Adrenal gland (tissue), 12 donors: Measurements from ENCODE around the gene KCNH3. TPM values are rescaled to one million over a fixed set of nuclear protein-coding genes. Genes with fewer than 3 reads are reported as not detected.
"Not testable (repeated sequence)": the region's sequence is repeated elsewhere in the genome, so short reads cannot be mapped to it uniquely, and the experiment has no call there.

Experiments
- DNase-seq, 7 donors: peaks; one replicate each; pipeline ENCODE4 v3.0.0-alpha.2; 2019 to 2020
- H3K27ac ChIP-seq, 5 donors: fragments of 200-600 bp; sonication (generic) in 4 of 5; 1 replicate in 3 of 5; 2 replicates in 2 of 5; pipeline versions ENCODE4 v1.5.1 to v1.8.0; 2016 to 2020; ENCODE audit warnings: mild to moderate bottlenecking in 1 of 5
- H3K27me3 ChIP-seq: fragments of 200-600 bp; 2 replicates; pipeline ENCODE4 v1.8.0; 2021
- H3K36me3 ChIP-seq, 2 donors: fragments of 200-600 bp; replicated peaks in 1 of 2; 1 replicate in 1 of 2; 2 replicates in 1 of 2; pipeline versions ENCODE4 v1.5.1 to v1.8.0; 2018 to 2022
- H3K4me1 ChIP-seq, 2 donors: fragments of 200-600 bp; replicated peaks in 1 of 2; 1 replicate in 1 of 2; 2 replicates in 1 of 2; pipeline versions ENCODE4 v1.5.1 to v1.8.0; 2018 to 2021
- H3K4me3 ChIP-seq, 4 donors: fragments of 200-600 bp; sonication (generic) in 3 of 4; one replicate each; pipeline ENCODE4 v1.5.1; 2016 to 2018
- H3K9me3 ChIP-seq, 3 donors: fragments of 200-600 bp; sonication (generic) in 1 of 3; replicated peaks in 1 of 3; 1 replicate in 2 of 3; 2 replicates in 1 of 3; pipeline versions ENCODE4 v1.5.1 to v1.8.0; 2016 to 2021
- CTCF ChIP-seq, 6 experiments: fragments of 450-650 bp in 4 of 6; fragments of 200-600 bp in 2 of 6; sonication (generic) in 1 of 6; IDR thresholded peaks; 1 replicate in 5 of 6; 2 replicates in 1 of 6; pipeline versions ENCODE4 v1.5.1 to v1.8.0; 2016 to 2021; ENCODE audit warnings: antibody characterized with exemption in 6 of 6, mild to moderate bottlenecking in 2 of 6, moderate library complexity in 1 of 6
- POLR2A ChIP-seq, 2 donors: fragments of 450-650 bp; IDR thresholded peaks; one replicate each; pipeline ENCODE4 v1.6.1; 2017; ENCODE audit warnings: antibody characterized with exemption in 2 of 2, mild to moderate bottlenecking in 2 of 2, moderate library complexity in 1 of 2
- WGBS, 4 donors: extraction: QIAGEN DNeasy Blood & Tissue Kit in 2 of 4; methylation state at CpG; one replicate each; pipeline versions ENCODE4 v1.1.5 to v1.1.7; 2013 to 2017; 5-methylcytosine and 5-hydroxymethylcytosine counted together
- intact Hi-C, 2 donors: fragments of 100-400 bp; cut with DNase I; formaldehyde crosslinking; loops; one replicate each; pipeline versions ENCODE4 v1.14.1 to v1.15.0; 2022 to 2023
- polyA plus RNA-seq, 3 donors: library from polyadenylated mRNA; stranded (reverse); fragments of 200-250 nt in 2 of 3; fragments of 350-450 nt in 1 of 3; fragmentation: Illumina TruSeq in 1 of 3; extraction: RNeasy Lipid Tissue Mini Kit (QIAGEN cat#74804) in 1 of 3; gene quantifications; one replicate each; pipeline ENCODE4 v1.2.3, GENCODE V29; 2013 to 2014
- total RNA-seq, 9 donors: library from RNA; depleted of rRNA in 4 of 9; stranded (reverse); fragments of >200 nt in 4 of 9; fragments of 120-200 nt in 1 of 9; fragmentation: NEBNext Ultra II Directional in 1 of 9; extraction: Animal tissue kit (Norgen Biotek cat#: 25700) in 1 of 9; gene quantifications; one replicate each; pipeline versions ENCODE4 v1.1.0 to v1.2.4, GENCODE V29; 2013 to 2023
- donor health status: healthy with polysubstance abuse.
- donor health status: Bipolar disorder and iron deficiency.
- donor health status: DM: yes; HTN: yes; CAD: no.
- donor health status: DM: no; HTN: no; CAD: no.
- donor health status: DM: no; HTN: no; CAD: no.
- donor health status: DM: yes; HTN: yes; CAD: no.

KCNH3 gene
- total and polyA plus RNA-seq, 12 donors = 0.07 to 18.9 (median 2.3) TPM

- no peaks in the 10 kb centered on the region for H3K4me1 ChIP-seq
- intact Hi-C loops = no loop called here
- WGBS, 4 donors = 98 to 100% (median 100%) methylated on average over 1 of the region's 1 CpG
- no peak for TF ChIP-seq POLR2A (IDR thresholded peaks at IDR 0.05)
- TF ChIP-seq CTCF (IDR thresholded peaks at IDR 0.05) = no peak
- no peak for DNase-seq
- no peaks in the 10 kb centered on the region for H3K27me3 ChIP-seq
- H3K36me3 ChIP-seq = peaks cover 0 to 13% of the 10 kb centered on the region in 2 donors
- H3K4me3 ChIP-seq = no peak overlapping the region
- H3K27ac ChIP-seq = no peak overlapping the region
- no peaks in the 10 kb centered on the region for H3K9me3 ChIP-seq
Observed at GRCh38 chr12:49502590-49502989, 36.2 kb upstream of the KCNH3 start.

DNA sequence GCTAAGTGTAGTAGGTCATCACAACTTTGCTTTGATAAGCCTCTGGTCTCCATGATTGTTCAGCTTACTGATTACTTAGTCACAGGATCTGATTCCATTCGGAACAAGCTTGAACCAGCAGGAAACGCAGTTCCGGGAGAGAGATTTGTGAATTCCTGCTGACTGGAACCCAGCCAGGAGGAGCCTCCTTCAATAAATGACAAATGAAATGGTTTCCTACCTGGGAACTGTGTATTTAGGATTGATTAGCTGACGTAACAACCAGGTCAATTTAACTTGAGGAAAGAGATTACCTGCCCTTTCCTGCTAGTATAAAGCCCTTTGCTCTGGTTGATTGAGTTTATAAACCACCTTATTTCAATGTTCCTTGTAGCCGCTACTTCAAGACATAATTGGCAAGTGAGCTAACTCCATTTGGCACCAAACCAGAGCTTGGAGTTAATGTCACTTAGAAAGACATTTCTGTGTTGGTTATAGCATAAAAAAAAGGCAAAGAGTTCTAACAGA, 35.1 kb upstream of the KCNH3 start:
- 69 to 81% (median 77%) methylated on average over 5 of the region's 5 CpGs for WGBS, 4 donors
- no peaks in the 10 kb centered on the region for H3K27me3 ChIP-seq
- intact Hi-C loops = no loop called here
- H3K36me3 ChIP-seq = peaks cover 0 to 13% of the 10 kb centered on the region in 2 donors
- H3K4me3 ChIP-seq = no peak overlapping the region
- DNase-seq = peak in 1 of 7 donors; percentile 22
- no peaks in the 10 kb centered on the region for H3K4me1 ChIP-seq
- H3K27ac ChIP-seq = no peak overlapping the region
- TF ChIP-seq POLR2A (IDR thresholded peaks at IDR 0.05) (no peak), CTCF (IDR thresholded peaks at IDR 0.05) (no peak)
- H3K9me3 ChIP-seq = no peaks in the 10 kb centered on the region

DNA sequence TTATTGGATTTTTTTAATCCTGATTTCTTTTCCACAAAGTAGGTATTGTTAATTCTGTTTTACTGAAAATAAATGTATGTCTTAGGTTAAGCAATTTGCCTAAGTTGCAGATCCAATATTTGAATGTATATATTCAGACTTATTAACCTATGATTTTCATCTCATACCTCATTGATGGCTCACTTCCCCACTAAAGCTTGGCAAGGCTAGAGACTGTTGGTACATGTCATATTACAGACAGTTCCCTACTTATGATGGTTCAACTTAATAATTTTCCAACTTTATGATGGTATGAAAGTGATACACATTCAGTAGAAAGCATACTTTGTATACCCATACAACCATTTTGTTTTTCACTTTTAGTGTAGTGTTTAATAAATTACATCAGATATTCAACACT, 33.2 kb upstream of the KCNH3 start:
- TF ChIP-seq POLR2A (IDR thresholded peaks at IDR 0.05) (no peak), CTCF (IDR thresholded peaks at IDR 0.05) (no peak)
- intact Hi-C loops = no loop called here
- Histone ChIP-seq H3K27me3 (no peaks in the 10 kb centered on the region), H3K27ac (no peak overlapping the region), H3K4me3 (no peak overlapping the region), H3K9me3 (no peaks in the 10 kb centered on the region), H3K4me1 (no peaks in the 10 kb centered on the region), H3K36me3 (peaks cover 0 to 2% of the 10 kb centered on the region in 2 donors)
- DNase-seq = no peak

- Histone ChIP-seq H3K27me3 (no peaks in the 10 kb centered on the region), H3K4me1 (no peaks in the 10 kb centered on the region), H3K4me3 (no peak overlapping the region), H3K9me3 (no peaks in the 10 kb centered on the region), H3K27ac (no peak overlapping the region), H3K36me3 (no peaks in the 10 kb centered on the region)
- TF ChIP-seq CTCF (IDR thresholded peaks at IDR 0.05) (no peak), POLR2A (IDR thresholded peaks at IDR 0.05) (no peak)
- intact Hi-C loops = no loop called here
- no peak for DNase-seq
- 88 to 91% (median 90%) methylated on average over 4 of the region's 4 CpGs for WGBS, 4 donors
Observed at GRCh38 chr12:49507139-49507538, 31.7 kb upstream of the KCNH3 start.

GRCh38 chr12:49509681-49510080, 29.1 kb upstream of the KCNH3 start:
- not testable (repeated sequence) for H3K27me3 ChIP-seq, H3K9me3 ChIP-seq, H3K4me1 ChIP-seq, H3K36me3 ChIP-seq, H3K4me3 ChIP-seq, DNase-seq, H3K27ac ChIP-seq
- 84 to 93% (median 89%) methylated on average over 8 of the region's 8 CpGs for WGBS, 4 donors
- intact Hi-C loops = loop anchor here (5.0 kb wide), 1 partner anchor 147 kb away; no protein-coding TSS in a partner anchor
